Hematopoietic multipotent progenitor cell treated with erythropoietin and hydrocortisone succinate and interleukin-3 and kit ligand, for 4 days (in vitro differentiated cells): ENCODE measurements around the gene ALG6.
A peak's percentile ranks its signal among the peaks of the same experiment; 100 is the strongest.
"Not testable (repeated sequence)": the region's sequence is repeated elsewhere in the genome, so short reads cannot be mapped to it uniquely, and the experiment has no call there.

Experiments used
- DNase-seq: peaks from one replicate; pipeline ENCODE4 v3.0.0-alpha.2; 2015

ALG6 gene

DNA sequence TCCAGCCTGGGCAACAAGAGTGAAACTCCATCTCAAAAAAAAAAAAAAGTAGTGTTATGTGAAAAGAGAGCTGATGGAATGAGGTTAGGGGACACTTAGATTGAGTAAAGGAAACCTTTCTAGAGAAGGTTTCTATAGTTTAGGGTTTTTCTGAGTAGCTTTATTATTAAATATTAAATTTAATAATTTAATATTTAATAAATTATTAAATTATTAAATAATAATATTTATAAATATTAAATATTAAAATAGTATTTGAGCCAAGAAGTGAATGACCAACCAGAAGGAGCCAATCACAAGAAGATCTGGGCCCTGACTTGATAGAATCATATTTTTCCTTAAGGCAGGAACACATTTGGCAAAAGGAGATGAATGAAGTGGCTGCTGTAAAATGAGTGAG lies 50.7 kb downstream of the ALG6 start:
- no peak for DNase-seq

- not testable (repeated sequence) for DNase-seq
Observed at GRCh38 chr1:63420746-63421145, 53.3 kb downstream of the ALG6 start.

GRCh38 chr1:63423649-63424048 lies 56.2 kb downstream of the ALG6 start:
- DNase-seq, result no peak

DNA sequence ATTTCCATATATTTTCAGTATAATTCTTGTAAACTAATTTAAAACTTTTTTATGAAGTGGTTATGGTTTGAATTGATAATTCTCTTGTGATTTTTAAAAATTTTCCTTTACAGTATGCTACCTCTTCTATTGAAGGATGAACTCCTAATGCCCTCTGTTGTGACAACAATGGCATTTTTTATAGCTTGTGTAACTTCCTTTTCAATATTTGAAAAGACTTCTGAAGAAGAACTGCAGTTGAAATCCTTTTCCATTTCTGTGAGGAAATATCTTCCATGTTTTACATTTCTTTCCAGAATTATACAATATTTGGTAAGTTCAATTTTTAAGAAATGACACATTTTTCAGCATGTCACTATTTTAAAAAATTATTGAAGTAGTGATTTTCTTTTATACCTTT lies 61.4 kb downstream of the ALG6 start:
- no peak for DNase-seq

DNA sequence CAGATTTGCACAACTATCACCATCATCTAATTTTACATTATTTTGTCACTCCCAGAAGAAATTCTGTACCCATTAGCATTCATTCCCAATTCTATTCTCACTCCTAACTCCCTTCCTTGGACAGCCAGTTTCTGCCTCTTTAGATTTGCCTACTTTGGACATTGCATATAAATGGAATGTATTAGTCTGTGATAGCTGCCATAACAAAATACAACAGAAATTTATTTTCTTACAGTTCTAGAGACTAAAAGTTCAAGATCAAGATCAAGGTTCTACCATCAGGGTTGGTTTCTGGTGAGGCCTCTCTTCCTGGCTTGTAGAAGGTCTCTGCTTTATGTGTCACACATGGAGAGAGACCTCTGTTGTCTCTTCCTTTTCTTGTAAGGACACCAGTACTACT lies 61.9 kb downstream of the ALG6 start:
- DNase-seq, result no peak

- DNase-seq, result no peak
Observed at GRCh38 chr1:63435161-63435560, 67.7 kb downstream of the ALG6 start.

DNA sequence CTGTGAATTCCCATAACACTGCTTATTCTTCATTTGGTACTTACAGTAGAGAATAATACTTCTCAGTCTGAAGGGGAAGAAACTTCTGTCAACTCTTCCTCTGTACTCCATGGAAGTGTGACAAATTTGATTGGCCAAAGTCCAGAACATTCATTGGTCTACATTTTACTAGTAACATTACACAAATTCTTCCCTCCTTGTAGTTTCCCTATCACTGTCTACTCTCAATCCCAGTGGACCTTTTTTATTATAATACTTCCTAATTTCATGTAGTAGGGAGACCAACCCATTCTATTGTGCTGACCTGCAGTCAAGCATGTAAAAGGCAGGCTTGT lies 74.7 kb downstream of the ALG6 start:
- DNase-seq, result no peak

- DNase-seq, result no peak
Observed at GRCh38 chr1:63448731-63449246, 81.4 kb downstream of the ALG6 start.

DNA sequence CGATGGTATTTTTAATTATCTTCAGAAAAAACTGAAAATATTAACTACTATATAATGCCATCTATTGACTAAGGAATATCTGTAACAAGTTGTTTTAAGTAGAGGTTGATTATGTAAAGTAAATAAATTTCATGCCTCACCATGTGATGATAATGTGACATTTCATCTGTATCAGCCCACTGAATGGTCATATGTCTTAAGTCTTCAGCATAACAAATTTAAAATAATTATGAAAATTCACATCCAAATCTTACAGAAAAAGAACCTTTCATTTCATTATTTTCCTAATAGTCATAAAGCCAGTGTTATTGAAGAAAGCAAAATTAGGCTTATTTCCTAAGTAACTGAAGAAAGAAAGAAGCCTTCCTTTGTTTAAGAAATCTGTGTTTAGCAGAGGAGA lies 83.0 kb downstream of the ALG6 start:
- DNase-seq, result no peak

GRCh38 chr1:63453232-63453631 lies 85.8 kb downstream of the ALG6 start:
- no peak for DNase-seq

GRCh38 chr1:63454269-63454668 lies 86.8 kb downstream of the ALG6 start:
- DNase-seq, result peak; percentile 55

GRCh38 chr1:63458750-63459149 lies 91.3 kb downstream of the ALG6 start:
- no peak for DNase-seq

- no peak for DNase-seq
Observed at GRCh38 chr1:63461661-63462230, 94.3 kb downstream of the ALG6 start.

GRCh38 chr1:63463248-63463647 lies 95.8 kb downstream of the ALG6 start:
- DNase-seq, result peak; percentile 52

DNA sequence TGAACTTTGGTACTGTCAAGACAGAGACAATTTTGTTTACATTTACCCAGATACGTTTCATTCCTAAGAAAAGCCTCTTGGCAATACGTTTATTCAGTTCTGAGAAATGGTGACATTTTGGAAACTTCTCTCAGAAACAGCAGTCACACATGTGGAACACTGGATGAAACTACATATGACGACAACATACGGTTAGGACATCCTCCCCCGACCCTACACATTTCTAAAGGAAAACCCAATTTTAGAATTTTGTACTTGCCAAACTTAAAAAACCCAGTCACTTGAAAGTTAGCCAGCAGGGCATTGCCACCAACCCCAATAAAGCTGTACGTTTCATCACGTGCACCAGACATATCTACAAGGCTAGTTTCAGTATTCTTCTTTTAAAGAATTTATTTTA lies 98.8 kb downstream of the ALG6 start:
- no peak for DNase-seq

DNA sequence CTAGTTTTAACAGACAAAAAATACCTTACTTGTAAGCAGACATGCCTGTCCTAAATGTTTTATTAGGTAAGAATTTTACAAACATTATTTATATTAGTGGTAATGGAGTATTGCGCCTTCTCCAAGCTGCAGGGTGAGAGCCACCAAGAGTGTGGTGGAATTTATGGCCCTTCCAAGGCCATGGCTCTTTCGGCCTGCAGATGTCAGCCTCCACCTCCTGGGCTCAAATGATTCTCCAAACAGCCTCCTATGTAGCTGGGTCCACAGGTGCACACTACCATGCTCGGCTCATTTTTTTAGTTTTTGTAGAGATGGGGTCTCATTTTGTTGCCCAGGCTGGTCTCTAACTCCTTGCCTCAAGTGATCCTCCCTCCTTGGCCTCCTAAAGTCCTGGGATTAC lies 99.3 kb downstream of the ALG6 start:
- DNase-seq, result peak; percentile 17

- not testable (repeated sequence) for DNase-seq
Observed at GRCh38 chr1:63468683-63469082, 101.3 kb downstream of the ALG6 start.

GRCh38 chr1:63475761-63476160 lies 108.3 kb downstream of the ALG6 start:
- no peak for DNase-seq

DNA sequence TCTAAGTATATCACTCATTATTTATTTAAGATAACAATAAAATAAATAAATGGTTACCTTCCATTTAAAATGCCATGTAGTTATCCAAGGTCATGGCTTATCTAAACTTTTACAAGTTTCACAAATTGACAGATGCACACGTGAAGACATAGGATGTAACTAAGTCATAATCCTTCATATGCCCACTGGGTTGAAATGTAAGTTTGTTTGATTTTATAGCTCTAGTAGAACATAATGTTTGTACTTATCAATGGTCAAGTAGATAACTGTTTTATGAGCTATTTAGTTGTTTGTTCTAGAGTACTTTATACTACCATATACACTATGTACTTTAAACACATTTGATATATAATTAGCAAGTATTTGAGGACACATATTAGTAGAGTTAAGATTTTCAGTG lies 112.6 kb downstream of the ALG6 start:
- DNase-seq, result no peak

DNA sequence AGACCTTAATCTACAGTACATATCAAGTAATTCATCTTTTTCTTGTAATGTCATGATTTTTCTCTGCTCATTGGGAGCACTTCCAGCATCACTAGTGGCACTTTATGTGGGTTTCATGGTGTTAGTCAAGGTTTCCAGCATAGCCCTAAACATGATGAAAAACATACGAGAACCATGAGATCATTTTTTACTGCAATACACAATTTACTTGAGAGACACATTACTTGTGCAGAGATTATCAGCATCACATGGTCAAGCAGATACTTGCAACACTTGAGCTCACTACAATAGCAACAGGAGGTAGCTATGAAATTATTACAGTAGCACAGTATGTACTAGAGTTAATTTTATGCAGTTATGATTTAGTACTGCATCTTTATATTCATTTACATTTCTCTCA lies 119.2 kb downstream of the ALG6 start:
- DNase-seq, result no peak

- no peak for DNase-seq
Observed at GRCh38 chr1:63487336-63488065, 120.1 kb downstream of the ALG6 start.
